Stimulated activated CD4-positive, alpha-beta T cell treated with anti-CD3 and anti-CD28 coated beads, Interleukin-15, amount 100 ng/mL, for 48 hours (primary cell): ENCODE measurements around the gene NOM1.

ENCODE experiments used
- DNase-seq, 2 donors: peaks; one replicate each; pipeline ENCODE4 v3.0.0-alpha.2; 2020; ENCODE audit warnings: low read depth in 2 of 2

NOM1 gene

DNA sequence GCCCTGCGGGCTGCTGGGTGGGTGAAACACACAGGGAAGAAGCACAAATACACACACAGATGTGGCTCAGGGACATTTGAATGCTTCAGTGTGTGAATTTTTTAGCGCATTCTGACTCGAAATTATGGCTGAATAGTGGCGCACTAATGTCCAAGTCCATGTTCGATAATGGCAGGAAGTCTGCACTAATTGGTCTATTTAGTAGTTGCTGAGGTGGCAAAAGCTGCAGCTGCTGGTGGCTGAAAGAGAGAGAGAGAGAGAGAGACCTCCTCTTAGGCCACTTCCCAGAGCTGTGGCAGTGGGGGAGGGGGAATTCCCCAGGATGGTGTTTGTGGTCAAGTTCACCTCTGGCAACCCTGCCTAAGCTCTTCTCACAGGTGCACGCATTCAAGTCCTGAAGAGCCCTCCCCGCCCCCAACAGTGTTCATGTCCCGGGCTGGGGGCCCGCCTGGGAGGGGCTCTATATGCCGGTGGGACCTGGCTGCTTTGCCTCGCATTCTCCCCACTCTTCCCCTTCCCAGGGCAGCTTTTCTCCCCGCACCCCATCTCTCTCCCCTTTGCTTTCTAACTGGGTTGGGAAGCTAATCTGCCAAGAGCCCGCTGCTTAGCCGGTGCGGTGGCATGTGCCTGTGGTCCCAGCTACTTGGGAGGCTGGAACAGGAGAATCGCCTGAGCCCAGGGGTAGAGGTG is 67.0 kb downstream of the NOM1 start:
- DNase-seq: peak in 1 of 2 donors; percentile 40

DNA sequence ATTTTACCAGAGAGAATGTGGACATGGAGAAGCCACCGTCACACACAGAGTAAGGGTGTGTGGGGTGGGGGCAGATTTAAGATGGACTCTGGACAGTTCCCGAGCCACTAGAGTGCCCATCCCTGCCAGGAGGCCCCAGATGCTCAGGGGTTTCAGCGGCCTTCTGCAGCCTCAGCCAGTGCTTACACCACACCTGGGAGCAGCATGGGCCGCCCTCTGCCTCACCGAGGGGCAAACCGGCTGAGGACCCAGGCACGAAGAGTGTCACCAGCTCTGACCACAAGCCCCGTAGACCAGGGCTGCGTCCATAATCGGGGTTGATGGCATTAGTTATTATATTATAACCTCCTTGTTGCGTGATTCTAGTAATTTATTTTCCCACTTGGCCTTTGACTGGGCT is 67.6 kb downstream of the NOM1 start:
- no peak for DNase-seq

DNA sequence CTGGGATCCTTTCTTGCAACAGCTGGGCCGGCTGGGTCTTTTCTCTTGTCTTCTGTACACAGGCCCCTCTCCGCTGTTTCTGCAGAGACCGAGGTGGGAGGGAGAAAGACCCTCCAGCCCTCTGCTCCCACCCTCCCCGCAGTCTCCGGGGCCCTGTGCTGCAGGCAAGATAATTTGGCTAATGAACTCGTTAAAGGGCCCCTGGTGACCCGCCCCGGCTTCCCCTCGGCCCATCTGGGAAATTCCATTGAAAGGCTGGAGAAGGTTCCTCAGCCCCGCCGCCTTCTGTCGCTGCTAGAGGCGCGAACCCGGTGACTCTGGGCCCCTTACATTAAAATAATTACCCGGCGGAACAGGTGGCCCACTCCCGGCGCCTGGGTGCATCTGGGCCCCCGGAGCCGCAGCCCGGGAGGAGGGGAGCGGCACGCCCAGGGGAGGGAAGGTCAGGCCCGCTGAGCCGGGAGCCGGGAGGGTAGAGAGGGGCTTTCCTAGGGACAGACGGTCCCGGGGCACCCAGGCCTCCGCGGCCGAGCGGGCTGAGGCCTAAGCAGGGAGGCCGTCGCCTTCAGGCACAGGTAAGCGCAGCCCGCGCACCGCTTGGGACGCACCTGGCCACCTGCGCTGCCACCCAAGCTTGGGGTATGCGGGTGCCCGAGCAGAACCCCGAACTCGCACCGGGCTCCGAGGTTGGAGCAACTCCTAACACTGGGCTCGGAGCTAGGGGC is 68.3 kb downstream of the NOM1 start:
- no peak for DNase-seq

DNA sequence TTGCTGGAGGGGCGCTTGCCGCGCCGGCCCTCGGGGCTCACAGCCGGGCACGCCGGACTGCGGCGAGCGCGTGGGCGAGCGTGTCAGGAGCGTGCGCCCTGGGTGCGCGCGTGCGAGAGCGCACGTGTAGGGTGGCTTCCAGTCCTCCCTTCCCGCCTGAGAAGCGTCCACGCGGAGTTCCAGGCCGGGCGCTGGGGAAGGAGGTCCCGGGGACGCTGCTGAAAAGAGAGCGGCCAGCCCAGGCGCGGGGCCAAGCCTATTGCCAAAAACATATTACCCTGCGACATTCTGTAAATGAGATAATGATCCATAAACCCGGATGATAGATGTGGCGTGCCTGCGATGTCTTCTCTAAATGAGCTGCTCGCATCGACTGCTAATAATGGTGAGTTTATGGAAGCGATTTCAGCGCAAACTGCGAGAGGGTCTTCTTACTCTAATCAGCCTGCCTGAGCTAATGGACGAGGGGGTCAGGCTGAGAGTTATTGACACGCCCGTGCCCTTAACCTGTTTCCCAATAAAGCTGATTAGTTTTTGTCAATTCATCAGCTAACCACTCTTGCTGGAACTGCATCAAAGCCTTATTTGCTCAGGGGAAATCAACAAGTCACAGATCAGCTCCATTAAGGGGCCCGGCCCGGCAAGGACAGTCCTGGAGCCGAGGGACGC is 69.0 kb downstream of the NOM1 start:
- DNase-seq: no peak

DNA sequence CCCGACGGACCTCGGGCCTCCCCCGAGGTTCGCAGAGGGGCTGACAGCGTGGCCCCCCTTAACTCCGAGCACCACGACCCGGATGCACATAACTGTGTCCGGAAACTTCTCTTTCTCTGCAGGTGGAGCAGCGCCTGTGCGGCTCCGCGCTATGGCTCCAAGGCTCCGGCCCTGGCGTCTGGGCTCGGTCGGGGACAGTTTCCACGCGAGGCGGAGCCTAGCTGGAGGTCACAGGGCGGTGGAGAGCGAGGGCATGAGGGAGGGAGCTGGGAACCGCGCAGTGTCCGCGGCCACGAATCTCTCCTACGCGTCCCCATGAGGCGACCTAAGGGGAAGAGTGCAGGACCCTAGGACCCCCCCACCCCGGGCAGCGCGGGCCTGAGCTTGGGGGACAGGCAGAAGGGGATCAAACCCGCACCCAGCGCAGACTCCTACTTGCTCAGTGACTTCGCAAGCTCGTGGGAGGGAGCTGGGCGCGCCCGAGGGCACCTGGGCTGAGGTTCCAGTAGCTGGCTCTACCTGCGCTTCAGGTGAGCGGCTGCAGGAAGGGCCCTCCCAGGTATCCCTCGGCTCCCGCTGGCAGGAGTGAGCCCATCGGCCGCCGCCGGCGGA is 69.6 kb downstream of the NOM1 start:
- no peak for DNase-seq

DNA sequence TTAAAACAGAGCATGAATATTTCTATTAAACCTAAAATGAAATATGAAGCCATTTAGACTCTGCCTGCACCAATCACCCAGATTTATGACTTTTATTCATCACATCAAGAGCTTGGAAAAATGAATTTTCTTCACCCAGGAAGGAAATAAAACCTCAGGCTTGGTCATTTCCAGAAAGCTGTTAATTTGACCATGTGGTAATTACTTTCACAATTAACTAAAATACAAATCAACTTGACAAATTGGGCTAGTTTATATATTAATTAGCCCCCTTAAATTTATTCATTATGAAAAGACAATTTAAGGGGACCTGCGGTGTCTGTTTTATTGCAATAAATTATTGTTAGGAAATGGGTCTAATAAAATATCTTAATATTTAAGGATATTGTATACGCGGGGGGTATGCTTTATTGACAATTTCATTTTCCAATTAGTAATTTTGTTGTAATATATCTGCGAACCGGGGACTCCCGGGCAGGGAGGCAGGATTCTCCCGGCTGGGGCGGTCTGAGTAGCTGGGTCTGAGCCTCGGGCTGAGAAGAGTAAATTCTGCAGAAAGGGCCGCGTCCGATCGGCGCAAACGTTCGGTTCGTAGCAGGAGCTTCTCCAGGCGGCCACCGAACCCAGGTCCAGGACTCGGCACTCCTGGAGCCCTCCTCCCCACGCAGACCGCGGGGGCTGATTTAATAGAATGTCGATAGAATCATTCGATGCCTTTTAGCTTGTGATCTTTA is 70.4 kb downstream of the NOM1 start:
- DNase-seq: no peak

DNA sequence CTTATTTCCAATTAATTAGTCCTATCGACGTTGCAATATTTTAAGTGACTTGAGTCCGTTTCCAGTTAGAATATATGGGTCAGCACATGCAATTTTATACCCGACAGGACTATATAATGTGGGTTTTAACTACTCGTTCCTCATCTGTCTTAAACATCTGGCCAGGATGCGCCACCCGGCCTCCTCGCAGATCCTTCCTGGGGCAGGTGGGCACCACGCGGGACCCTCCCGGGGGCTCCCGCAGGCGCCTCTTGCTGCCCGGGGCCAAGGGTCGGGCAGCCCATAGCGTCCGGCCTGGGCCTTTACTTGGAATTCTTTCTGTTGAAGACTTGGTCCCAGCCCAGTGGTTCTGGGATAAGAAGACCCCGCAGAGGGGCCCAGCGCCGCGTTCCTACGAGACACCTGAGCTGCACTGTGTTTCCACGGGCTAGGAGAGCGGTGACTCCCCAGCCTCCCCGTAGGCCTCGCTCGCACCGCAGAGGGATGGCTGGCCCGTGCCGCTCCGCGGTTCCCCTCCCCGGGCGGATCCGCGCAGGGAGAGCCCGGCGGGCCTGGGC is 71.1 kb downstream of the NOM1 start:
- DNase-seq: no peak

DNA sequence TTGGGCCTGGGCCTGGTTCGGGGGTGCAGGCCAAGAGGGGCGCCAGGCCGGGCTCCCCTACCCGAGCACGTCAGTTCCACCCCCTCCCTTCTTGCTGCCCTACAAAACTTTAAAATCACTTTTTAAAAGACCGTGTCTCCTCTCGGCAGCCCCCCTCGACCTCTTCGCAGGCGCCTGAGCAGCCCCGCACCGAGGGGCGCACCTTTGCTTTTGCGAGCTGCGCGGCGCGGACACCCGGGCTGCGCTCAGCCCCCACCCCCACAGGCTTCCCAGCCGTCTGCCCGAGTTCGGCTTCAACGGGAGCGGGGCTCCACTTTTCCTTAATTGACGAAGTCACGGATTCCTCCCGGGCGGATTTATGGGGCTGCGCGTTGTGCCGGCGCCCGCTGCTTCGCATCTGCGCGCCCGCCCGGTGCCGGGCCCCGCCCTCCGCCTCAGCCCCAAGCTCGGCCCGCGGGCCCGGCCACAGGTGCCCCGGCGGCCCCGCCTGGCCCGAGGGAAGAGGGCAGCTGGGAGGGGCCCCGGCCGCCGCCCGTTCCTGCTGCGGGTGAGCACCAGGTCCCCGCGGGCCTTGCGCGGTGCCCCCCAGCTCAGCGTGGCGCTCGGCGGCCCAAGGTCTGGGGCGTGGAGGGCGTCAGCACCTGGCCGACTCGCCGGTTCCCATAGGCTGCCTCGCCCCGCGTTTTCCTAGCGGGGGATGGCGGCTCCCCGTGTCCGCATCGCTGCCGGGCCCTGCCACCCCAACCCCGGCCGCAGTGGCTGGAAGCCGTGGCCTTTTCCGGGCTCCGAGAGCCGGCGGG is 71.8 kb downstream of the NOM1 start:
- no peak for DNase-seq

DNA sequence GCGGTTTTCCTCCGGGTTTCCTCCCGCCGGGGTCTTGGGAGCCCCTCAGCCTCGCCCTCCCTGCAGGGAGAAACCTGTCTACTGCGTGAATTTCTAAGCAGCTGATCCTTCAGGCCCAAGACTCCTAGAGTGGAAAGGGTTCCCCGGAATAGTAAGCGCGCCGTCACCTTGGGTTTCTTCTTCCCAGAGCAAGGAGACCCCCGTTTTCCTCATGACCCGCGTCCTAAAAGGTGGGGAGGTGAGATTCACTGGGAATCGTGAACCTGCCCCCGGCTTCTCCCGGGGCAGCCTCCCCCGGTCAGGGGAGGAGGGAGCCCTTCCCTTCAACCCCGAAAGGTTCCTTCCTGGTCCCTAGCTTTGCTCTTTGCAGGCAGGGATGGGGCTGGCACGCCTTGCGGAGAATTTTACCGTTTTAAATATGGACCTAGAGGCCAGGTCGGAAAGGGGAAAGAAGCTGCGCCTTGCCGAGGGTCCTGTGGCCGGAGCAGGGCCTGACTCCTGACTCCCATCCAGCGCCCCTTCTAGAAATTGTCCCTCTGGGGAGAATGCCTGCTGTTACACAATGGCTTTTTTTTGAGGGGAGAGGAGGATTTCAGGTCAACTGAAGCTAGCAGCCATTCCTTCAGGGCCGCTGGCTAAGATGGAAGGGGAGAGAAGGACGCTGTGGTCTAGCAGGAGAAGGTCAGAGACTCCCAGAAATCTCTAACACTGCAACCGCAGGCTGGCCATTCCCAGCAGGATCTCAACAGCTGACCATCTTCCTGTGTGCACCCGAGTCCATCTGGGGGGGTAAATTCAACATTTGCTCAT is 72.6 kb downstream of the NOM1 start:
- no peak for DNase-seq
